ENCODE data around the gene PIAS2. TPM values are rescaled to one million over a fixed set of nuclear protein-coding genes. Genes with fewer than 3 reads are reported as not detected.

Gene PIAS2
- total and polyA plus RNA-seq, 4 donors = 5.6 to 17.2 (median 9.2) TPM

DNA sequence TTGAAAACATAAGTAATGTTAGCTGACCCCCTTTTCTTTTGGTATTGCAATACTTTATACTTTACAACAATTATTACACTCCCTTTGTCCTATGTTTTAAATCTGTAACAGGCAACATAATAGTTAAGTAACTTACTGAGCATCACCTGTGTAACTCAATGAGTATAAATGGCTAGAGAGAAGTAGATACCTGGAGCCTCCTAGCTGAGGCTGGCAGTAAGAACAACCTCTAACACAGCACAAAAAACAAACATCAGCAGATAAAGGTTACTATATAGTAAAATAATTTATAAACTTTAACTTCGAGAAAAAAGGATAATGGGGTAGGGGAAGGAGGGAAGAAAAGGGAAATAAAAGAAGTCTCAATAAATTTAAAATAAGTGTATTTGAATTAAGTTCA is 87.4 kb downstream of the PIAS2 start:
- no peak for DNase-seq (ENCODE audit: low spot score)
- Histone ChIP-seq H3K9ac (ENCODE audit: low read depth in 1 of 2, low read length in 2 of 2) (no peak overlapping the region), H3K4me1 (ENCODE audit: control insufficient read depth in 4 of 4, insufficient read depth in 4 of 4, low read length in 3 of 4) (peaks cover 2 to 8% (median 4%) of the 10 kb centered on the region in 4 donors), H3K9me3 (ENCODE audit: control insufficient read depth in 4 of 4, low read length in 3 of 4) (no peaks in the 10 kb centered on the region), H3K27ac (ENCODE audit: low read depth in 1 of 2, low read length in 2 of 2) (no peak overlapping the region), H3K27me3 (ENCODE audit: control insufficient read depth in 4 of 4, insufficient read depth in 4 of 4, low read length in 3 of 4) (no peaks in the 10 kb centered on the region), H3K36me3 (ENCODE audit: control insufficient read depth in 4 of 4, insufficient read depth in 3 of 4, low read depth in 1 of 4, low read length in 3 of 4) (peaks cover 2 to 10% (median 8%) of the 10 kb centered on the region in 4 donors), H3K4me3 (ENCODE audit: low read depth in 1 of 3, low read length in 3 of 3) (no peak overlapping the region)
- TF ChIP-seq ATF3 (IDR thresholded peaks at IDR 0.05) (no peak), REST (IDR thresholded peaks at IDR 0.05) (no peak)
- TF ChIP-seq, protein P1, sequence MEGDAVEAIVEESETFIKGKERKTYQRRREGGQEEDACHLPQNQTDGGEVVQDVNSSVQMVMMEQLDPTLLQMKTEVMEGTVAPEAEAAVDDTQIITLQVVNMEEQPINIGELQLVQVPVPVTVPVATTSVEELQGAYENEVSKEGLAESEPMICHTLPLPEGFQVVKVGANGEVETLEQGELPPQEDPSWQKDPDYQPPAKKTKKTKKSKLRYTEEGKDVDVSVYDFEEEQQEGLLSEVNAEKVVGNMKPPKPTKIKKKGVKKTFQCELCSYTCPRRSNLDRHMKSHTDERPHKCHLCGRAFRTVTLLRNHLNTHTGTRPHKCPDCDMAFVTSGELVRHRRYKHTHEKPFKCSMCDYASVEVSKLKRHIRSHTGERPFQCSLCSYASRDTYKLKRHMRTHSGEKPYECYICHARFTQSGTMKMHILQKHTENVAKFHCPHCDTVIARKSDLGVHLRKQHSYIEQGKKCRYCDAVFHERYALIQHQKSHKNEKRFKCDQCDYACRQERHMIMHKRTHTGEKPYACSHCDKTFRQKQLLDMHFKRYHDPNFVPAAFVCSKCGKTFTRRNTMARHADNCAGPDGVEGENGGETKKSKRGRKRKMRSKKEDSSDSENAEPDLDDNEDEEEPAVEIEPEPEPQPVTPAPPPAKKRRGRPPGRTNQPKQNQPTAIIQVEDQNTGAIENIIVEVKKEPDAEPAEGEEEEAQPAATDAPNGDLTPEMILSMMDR (IDR thresholded peaks at IDR 0.05; ENCODE audit: low read depth, low read length, missing input control) = peak; percentile 2
- WGBS = 95% methylated on average over 1 of the region's 1 CpG

GRCh38 chr18:46829531-46829930 is 87.8 kb downstream of the PIAS2 start:
- TF ChIP-seq YY1 (IDR thresholded peaks at IDR 0.05) (no peak), HNF4A (conservative IDR thresholded peaks at IDR 0.05) (no peak), HNF4G (IDR thresholded peaks at IDR 0.05) (no peak), RXRA (IDR thresholded peaks at IDR 0.05) (no peak), REST (IDR thresholded peaks at IDR 0.05) (no peak), JUND (IDR thresholded peaks at IDR 0.05) (no peak), SP1 (IDR thresholded peaks at IDR 0.05) (no peak), EGR1 (IDR thresholded peaks at IDR 0.05; ENCODE audit: low read depth in 2 of 2) (no peak), FOXA2 (IDR thresholded peaks at IDR 0.05) (no peak), GABPA (IDR thresholded peaks at IDR 0.05 in 1 of 2, conservative IDR thresholded peaks at IDR 0.05 in 1 of 2) (no peak), RAD21 (IDR thresholded peaks at IDR 0.05) (no peak), ATF3 (IDR thresholded peaks at IDR 0.05) (no peak), TAF1 (conservative IDR thresholded peaks at IDR 0.05) (no peak), NR2F2 (IDR thresholded peaks at IDR 0.05) (no peak), FOXA1 (IDR thresholded peaks at IDR 0.05) (no peak)
- TF ChIP-seq, protein P1 (IDR thresholded peaks at IDR 0.05; ENCODE audit: low read depth, low read length, missing input control) = no peak
- TF ChIP-seq, protein P2, sequence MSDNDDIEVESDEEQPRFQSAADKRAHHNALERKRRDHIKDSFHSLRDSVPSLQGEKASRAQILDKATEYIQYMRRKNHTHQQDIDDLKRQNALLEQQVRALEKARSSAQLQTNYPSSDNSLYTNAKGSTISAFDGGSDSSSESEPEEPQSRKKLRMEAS (IDR thresholded peaks at IDR 0.05) = no peak
- TF ChIP-seq, protein P3, sequence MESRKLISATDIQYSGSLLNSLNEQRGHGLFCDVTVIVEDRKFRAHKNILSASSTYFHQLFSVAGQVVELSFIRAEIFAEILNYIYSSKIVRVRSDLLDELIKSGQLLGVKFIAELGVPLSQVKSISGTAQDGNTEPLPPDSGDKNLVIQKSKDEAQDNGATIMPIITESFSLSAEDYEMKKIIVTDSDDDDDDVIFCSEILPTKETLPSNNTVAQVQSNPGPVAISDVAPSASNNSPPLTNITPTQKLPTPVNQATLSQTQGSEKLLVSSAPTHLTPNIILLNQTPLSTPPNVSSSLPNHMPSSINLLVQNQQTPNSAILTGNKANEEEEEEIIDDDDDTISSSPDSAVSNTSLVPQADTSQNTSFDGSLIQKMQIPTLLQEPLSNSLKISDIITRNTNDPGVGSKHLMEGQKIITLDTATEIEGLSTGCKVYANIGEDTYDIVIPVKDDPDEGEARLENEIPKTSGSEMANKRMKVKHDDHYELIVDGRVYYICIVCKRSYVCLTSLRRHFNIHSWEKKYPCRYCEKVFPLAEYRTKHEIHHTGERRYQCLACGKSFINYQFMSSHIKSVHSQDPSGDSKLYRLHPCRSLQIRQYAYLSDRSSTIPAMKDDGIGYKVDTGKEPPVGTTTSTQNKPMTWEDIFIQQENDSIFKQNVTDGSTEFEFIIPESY (IDR thresholded peaks at IDR 0.05) = no peak
- Histone ChIP-seq H3K36me3 (ENCODE audit: control insufficient read depth in 4 of 4, insufficient read depth in 3 of 4, low read depth in 1 of 4, low read length in 3 of 4) (peaks cover 2 to 10% (median 8%) of the 10 kb centered on the region in 4 donors), H3K4me3 (ENCODE audit: low read depth in 1 of 3, low read length in 3 of 3) (no peak overlapping the region), H3K9me3 (ENCODE audit: control insufficient read depth in 4 of 4, low read length in 3 of 4) (no peaks in the 10 kb centered on the region), H3K9ac (ENCODE audit: low read depth in 1 of 2, low read length in 2 of 2) (no peak overlapping the region), H3K4me1 (ENCODE audit: control insufficient read depth in 4 of 4, insufficient read depth in 4 of 4, low read length in 3 of 4) (peaks cover 2 to 8% (median 4%) of the 10 kb centered on the region in 4 donors), H3K27ac (ENCODE audit: low read depth in 1 of 2, low read length in 2 of 2) (no peak overlapping the region), H3K27me3 (ENCODE audit: control insufficient read depth in 4 of 4, insufficient read depth in 4 of 4, low read length in 3 of 4) (no peaks in the 10 kb centered on the region)
- 93% methylated on average over 4 of the region's 4 CpGs for WGBS
- DNase-seq (ENCODE audit: low spot score) = no peak

All from liver (tissue), 9 donors.